ENCODE results near the gene TAF1B.

Gene TAF1B

GRCh38 chr2:9807056-9807455 lies 36.2 kb upstream of the TAF1B start:
- TF ChIP-seq, protein P1, sequence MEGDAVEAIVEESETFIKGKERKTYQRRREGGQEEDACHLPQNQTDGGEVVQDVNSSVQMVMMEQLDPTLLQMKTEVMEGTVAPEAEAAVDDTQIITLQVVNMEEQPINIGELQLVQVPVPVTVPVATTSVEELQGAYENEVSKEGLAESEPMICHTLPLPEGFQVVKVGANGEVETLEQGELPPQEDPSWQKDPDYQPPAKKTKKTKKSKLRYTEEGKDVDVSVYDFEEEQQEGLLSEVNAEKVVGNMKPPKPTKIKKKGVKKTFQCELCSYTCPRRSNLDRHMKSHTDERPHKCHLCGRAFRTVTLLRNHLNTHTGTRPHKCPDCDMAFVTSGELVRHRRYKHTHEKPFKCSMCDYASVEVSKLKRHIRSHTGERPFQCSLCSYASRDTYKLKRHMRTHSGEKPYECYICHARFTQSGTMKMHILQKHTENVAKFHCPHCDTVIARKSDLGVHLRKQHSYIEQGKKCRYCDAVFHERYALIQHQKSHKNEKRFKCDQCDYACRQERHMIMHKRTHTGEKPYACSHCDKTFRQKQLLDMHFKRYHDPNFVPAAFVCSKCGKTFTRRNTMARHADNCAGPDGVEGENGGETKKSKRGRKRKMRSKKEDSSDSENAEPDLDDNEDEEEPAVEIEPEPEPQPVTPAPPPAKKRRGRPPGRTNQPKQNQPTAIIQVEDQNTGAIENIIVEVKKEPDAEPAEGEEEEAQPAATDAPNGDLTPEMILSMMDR (IDR thresholded peaks at IDR 0.05; ENCODE audit: insufficient read depth, low read length, poor library complexity, severe bottlenecking), result no peak
- no peak for TF ChIP-seq EZH2phosphoT487 (conservative IDR thresholded peaks at IDR 0.05; ENCODE audit: low read length)
- Histone ChIP-seq H2AFZ (ENCODE audit: low read depth, low read length, severe bottlenecking) (no peak overlapping the region), H3K79me2 (ENCODE audit: insufficient read depth, low read length) (no peaks in the 10 kb centered on the region), H3K27ac (ENCODE audit: low read depth, low read length) (no peak overlapping the region), H3K9me2 (replicated peaks; ENCODE audit: insufficient read depth, low read length) (no peaks in the 10 kb centered on the region), H3K9ac (ENCODE audit: low read length) (no peak overlapping the region), H3K27me3 (ENCODE audit: low read length) (no peaks in the 10 kb centered on the region), H4K20me1 (ENCODE audit: low read depth, low read length) (no peaks in the 10 kb centered on the region), H3F3A (ENCODE audit: insufficient read depth) (no peaks in the 10 kb centered on the region), H3K36me3 (ENCODE audit: low read length) (no peaks in the 10 kb centered on the region), H3K9me3 (ENCODE audit: insufficient read depth, low read length) (no peaks in the 10 kb centered on the region), H3K4me3 (ENCODE audit: insufficient read depth, low read length, poor library complexity, severe bottlenecking) (no peak overlapping the region), H3K4me2 (ENCODE audit: low read depth, low read length, poor library complexity, severe bottlenecking) (no peak overlapping the region)

GRCh38 chr2:9807555-9808305 lies 35.5 kb upstream of the TAF1B start:
- H3K27me3 ChIP-seq (ENCODE audit: low read length), result no peaks in the 10 kb centered on the region
- no peak overlapping the region for H3K4me2 ChIP-seq (ENCODE audit: low read depth, low read length, poor library complexity, severe bottlenecking)
- no peaks in the 10 kb centered on the region for H3K9me2 ChIP-seq (replicated peaks; ENCODE audit: insufficient read depth, low read length)
- H2AFZ ChIP-seq (ENCODE audit: low read depth, low read length, severe bottlenecking), result no peak overlapping the region
- H3K9me3 ChIP-seq (ENCODE audit: insufficient read depth, low read length), result no peaks in the 10 kb centered on the region
- no peak overlapping the region for H3K27ac ChIP-seq (ENCODE audit: low read depth, low read length)
- H3K36me3 ChIP-seq (ENCODE audit: low read length), result no peaks in the 10 kb centered on the region
- no peaks in the 10 kb centered on the region for H4K20me1 ChIP-seq (ENCODE audit: low read depth, low read length)
- no peak overlapping the region for H3K4me3 ChIP-seq (ENCODE audit: insufficient read depth, low read length, poor library complexity, severe bottlenecking)
- no peak overlapping the region for H3K9ac ChIP-seq (ENCODE audit: low read length)
- TF ChIP-seq, protein P1 (IDR thresholded peaks at IDR 0.05; ENCODE audit: insufficient read depth, low read length, poor library complexity, severe bottlenecking), result no peak
- TF ChIP-seq EZH2phosphoT487 (conservative IDR thresholded peaks at IDR 0.05; ENCODE audit: low read length), result no peak
- no peaks in the 10 kb centered on the region for H3K79me2 ChIP-seq (ENCODE audit: insufficient read depth, low read length)
- H3F3A ChIP-seq (ENCODE audit: insufficient read depth), result no peaks in the 10 kb centered on the region

DNA sequence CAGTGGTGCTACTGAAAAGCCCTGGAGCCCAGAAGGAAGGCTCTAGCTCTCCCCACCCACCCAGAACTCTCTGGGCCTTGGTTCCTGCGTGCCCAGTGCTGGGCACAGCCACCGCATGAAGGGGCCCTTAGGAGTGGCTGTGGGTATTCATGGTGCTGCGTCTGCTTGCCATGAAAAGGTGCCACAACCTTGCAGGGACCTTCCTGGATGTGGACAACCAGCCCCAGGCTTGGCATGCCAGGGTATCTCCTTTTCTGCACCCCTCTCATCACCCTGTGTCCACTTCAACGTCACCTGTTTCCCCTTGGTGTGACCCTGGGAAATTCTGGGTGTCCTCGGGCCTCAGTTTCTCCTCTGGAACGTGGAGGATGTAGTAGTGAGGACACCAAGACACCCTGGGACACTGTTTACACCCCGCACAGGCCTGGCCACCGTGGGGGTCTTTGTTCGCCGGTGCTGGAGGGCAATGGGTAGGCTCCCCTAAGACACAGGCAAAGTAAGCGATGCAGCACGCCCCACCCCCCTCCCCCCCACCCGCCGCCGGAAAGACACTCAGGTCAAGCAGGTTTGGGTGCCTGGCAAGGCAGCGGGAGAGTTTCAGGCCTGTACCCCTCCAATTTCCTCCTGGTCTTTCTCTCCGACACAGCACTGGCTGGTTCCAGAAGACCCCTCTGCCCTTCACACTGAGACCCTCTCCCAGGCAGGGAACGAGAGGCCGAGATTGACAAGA lies 34.8 kb upstream of the TAF1B start:
- H3K4me2 ChIP-seq (ENCODE audit: low read depth, low read length, poor library complexity, severe bottlenecking), result no peak overlapping the region
- no peak overlapping the region for H2AFZ ChIP-seq (ENCODE audit: low read depth, low read length, severe bottlenecking)
- no peaks in the 10 kb centered on the region for H4K20me1 ChIP-seq (ENCODE audit: low read depth, low read length)
- H3K27me3 ChIP-seq (ENCODE audit: low read length), result no peaks in the 10 kb centered on the region
- no peak overlapping the region for H3K4me3 ChIP-seq (ENCODE audit: insufficient read depth, low read length, poor library complexity, severe bottlenecking)
- no peaks in the 10 kb centered on the region for H3K9me3 ChIP-seq (ENCODE audit: insufficient read depth, low read length)
- H3K27ac ChIP-seq (ENCODE audit: low read depth, low read length), result no peak overlapping the region
- TF ChIP-seq EZH2phosphoT487 (conservative IDR thresholded peaks at IDR 0.05; ENCODE audit: low read length), result no peak
- TF ChIP-seq, protein P1 (IDR thresholded peaks at IDR 0.05; ENCODE audit: insufficient read depth, low read length, poor library complexity, severe bottlenecking), result no peak
- no peaks in the 10 kb centered on the region for H3K36me3 ChIP-seq (ENCODE audit: low read length)
- H3K9ac ChIP-seq (ENCODE audit: low read length), result no peak overlapping the region
- no peaks in the 10 kb centered on the region for H3K9me2 ChIP-seq (replicated peaks; ENCODE audit: insufficient read depth, low read length)
- H3K79me2 ChIP-seq (ENCODE audit: insufficient read depth, low read length), result no peaks in the 10 kb centered on the region
- H3F3A ChIP-seq (ENCODE audit: insufficient read depth), result no peaks in the 10 kb centered on the region

Measured in SU-DHL-6 (cell line).